ENCODE results near the gene NPBWR2. TPM values are rescaled to one million over a fixed set of nuclear protein-coding genes. Genes with fewer than 3 reads are reported as not detected.
A peak's percentile ranks its signal among the peaks of the same experiment; 100 is the strongest.

Gene NPBWR2
- total RNA-seq, 2 donors from 2014 or later, result not detected

DNA sequence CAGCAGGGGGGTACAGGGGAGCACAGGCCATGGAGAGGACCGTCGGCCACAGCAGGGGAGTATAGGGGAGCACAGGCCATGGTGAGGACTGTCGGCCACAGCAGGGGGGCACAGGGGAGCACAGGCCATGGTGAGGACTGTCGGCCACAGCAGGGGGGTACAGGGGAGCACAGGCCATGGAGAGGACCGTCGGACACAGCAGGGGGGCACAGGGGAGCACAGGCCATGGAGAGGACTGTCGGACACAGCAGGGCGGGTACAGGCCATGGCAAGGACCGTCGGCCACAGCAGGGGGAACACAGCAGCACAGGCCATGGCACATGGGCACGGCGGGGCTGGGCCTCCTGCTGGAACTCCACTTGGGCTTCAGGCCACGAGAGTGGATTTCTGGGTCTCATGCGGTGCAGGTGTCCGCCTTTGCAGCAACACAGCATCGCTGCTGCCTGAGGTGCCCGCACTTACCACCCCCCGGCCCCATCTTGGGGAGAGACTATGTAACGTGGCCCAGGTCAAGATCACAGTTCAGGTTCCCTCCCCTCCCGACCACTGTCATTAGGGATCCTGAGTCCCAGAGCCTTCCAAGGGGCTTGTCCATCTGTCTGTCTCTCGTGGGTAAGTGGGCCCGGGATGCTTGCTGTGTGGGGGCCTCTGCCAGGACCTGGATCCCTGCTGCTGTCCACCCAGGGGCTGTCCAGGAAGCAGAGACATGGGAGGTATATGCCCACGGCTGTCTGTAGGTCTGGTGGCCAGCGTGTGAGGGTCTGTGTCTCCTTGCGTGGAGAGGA, 2.5 kb downstream of the NPBWR2 start:
- Mint-ChIP-seq H3K27ac (no peak overlapping the region), H3K9me3 (no peaks in the 10 kb centered on the region), H3K36me3 (ENCODE audit: low read depth) (no peaks in the 10 kb centered on the region), H3K4me3 (no peak overlapping the region), H3K4me1 (no peaks in the 10 kb centered on the region), H3K27me3 (peaks cover 6% of the 10 kb centered on the region)
- no peak for ATAC-seq (replicated peaks)

DNA sequence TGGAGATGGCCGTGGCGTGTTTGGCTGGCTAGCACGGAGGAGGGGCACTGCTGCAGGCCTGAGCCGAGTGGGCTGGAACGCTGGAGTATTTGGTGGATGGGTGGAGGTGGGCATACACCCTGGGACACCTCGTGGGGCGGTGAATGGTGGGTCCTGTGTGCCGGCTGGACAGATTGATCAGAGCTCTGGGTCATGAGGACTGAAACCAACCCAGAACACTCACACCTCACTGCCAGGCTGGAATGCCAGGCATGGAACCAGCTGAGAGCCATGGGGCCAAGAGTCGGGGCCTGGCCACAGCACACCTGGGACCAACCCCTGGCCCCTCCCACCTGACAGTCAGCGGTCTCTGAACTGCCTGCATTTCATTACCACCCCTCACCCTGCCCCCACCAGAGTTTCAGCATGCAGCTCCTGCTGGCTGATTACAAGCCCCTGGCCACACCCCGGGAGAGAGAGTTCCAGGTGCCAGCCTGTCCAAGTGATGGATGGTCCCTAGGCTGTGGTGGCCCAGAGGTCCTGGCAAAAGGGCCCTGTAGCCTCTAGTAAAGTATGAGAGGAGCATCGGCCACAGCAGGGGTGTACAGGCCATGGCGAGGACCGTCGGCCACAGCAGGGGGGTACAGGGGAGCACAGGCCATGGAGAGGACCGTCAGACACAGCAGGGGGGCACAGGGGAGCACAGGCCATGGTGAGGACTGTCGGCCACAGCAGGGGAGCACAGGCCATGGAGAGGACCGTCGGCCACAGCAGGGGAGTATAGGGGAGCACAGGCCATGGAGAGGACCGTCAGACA, 3.3 kb downstream of the NPBWR2 start:
- no peaks in the 10 kb centered on the region for H3K9me3 Mint-ChIP-seq
- ATAC-seq (replicated peaks), result no peak
- H3K27ac Mint-ChIP-seq, result no peak overlapping the region
- peaks cover 6% of the 10 kb centered on the region for H3K27me3 Mint-ChIP-seq
- H3K4me3 Mint-ChIP-seq, result no peak overlapping the region
- no peaks in the 10 kb centered on the region for H3K36me3 Mint-ChIP-seq (ENCODE audit: low read depth)
- H3K4me1 Mint-ChIP-seq, result no peaks in the 10 kb centered on the region

DNA sequence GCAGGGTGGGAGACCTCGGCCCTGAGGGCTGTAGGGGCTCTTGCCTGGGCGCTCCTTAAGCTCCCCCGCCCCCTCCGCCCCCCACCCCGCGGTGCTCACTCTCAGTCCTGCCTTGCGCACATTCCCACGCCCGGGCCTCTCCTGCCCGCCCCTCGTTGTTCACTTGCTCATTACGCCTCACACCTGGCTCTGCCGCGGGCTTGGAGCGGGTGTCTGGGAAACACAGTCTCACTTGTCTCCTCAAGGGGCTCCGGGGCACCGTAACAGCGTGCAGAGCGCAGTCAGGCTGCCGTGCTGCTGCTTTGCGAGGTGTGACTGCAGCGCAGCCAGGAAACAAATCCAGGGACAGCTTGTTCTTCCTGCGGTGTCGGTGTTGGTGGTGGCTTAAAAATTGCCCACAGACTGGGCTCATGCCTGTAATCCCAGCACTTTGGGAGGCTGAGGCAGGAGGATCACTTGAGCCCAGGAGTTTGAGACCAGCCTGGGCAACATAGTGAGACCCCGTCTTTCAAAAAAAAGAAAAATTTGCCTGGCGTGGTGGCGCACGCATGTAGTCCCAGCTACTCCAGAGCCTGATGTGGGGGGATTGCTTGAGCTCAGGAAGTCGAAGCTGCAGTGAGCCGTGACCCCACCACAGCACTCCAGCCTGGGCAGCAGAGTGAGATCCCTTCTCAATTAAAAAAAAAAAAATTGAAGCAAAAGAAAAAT, 4.6 kb downstream of the NPBWR2 start:
- H3K36me3 Mint-ChIP-seq (ENCODE audit: low read depth), result no peaks in the 10 kb centered on the region
- H3K27ac Mint-ChIP-seq, result no peak overlapping the region
- H3K4me1 Mint-ChIP-seq, result no peaks in the 10 kb centered on the region
- H3K27me3 Mint-ChIP-seq, result peaks cover 6% of the 10 kb centered on the region
- ATAC-seq (replicated peaks), result no peak
- H3K4me3 Mint-ChIP-seq, result peak overlapping the region; percentile 32
- no peaks in the 10 kb centered on the region for H3K9me3 Mint-ChIP-seq

DNA sequence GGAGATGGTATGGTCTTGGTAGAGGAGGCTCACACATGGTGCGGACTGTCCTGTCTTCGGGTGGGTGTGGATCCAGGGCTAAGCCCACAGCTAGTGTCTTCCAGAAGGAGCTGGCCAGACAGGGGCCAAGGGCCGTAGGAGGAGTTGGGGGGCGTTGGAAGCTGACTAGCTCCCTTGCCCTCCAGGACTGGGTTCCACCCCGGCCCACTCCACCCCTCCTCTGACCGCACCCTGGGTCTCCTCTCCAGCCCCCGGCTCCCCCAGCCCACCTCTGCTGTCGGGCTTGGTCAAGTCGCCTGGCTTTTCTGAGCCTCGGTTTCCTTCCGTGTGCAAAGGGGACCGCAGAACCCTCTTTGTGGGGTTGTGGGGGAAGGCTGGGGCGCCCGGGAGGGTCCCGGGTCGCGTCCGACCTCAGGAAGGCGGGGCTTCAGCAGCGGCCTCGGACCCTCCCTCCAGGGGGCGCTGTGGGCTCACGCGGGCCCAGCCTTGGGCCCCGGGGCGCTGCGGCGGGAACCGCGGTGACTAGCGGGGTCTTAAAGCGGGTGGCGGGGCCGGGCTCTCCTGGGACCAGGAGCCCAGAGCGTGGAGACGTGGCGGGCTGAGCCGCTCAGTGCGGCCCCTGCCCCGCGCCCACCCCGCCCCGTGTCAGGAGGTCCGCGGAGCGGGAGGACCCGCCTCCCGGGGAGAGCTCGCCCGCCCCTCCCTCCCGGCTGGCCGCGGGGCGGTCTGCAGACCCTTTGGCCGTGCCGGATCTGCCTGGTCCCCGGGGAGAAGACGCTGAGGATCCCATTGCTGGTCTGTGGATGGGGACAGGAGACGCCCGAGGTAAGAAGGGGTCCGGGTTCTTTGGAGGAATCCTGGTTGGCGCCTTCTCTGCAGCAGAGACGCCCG, 5.4 kb downstream of the NPBWR2 start:
- Mint-ChIP-seq H3K27ac (no peak overlapping the region), H3K36me3 (ENCODE audit: low read depth) (no peaks in the 10 kb centered on the region), H3K27me3 (peaks cover 6% of the 10 kb centered on the region), H3K4me3 (peak overlapping the region; percentile 54), H3K4me1 (peaks cover 1% of the 10 kb centered on the region), H3K9me3 (no peaks in the 10 kb centered on the region)
- ATAC-seq (replicated peaks), result peak; percentile 86

DNA sequence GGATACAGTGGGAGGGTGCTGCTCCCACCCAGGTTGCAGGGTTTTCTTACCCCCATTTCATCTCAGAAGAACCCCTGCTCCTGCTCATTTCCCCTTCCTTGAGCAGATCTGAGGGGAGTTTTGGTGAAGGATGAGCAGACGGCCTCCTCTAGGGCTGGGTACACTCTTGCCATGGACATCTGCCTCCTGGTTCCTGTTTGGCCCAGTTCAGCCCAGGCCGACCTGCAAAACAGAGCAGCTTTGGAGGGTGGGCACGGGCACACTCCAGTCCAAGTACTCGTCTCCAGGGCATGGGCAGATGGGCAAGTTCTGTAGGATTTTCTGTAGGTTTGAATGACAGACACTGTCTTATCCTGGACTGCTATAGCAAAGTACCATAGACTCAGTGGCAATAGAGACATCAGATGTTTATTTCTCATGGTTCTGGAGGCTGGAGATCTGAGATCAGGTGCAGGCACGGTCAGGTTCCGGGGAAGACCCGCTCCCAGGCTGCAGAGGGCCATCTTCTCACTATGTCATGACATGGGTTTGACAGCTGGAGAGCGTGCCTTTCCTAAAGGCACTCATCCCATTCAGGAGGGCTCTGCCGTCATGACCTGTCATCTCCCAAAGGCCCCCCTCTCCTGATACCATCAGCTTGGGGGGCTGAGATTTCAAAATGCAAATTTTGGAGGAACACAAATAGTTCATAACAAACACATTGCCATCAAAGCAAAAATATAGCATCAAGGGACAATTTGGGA, 6.2 kb downstream of the NPBWR2 start:
- Mint-ChIP-seq H3K4me3 (peak overlapping the region; percentile 54), H3K27ac (no peak overlapping the region), H3K9me3 (peaks cover 3% of the 10 kb centered on the region), H3K27me3 (peaks cover 6% of the 10 kb centered on the region), H3K36me3 (ENCODE audit: low read depth) (no peaks in the 10 kb centered on the region), H3K4me1 (peaks cover 7% of the 10 kb centered on the region)
- no peak for ATAC-seq (replicated peaks)

DNA sequence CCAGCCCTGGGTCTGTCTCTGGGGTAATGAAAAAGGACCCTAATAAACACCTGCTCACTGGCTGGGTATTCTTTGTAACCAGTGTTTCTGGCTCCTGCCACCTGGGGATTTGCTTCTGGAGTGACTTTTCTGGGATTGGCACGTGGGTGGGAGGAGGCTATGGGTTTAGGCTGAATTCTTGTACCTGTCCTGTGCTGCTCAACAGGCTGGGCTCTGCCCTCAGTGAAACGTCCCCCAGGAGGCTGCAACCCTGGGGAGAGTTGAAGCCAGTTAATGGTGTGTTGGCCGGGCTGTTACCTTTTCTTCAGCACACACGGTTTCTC, 6.8 kb downstream of the NPBWR2 start:
- H3K36me3 Mint-ChIP-seq (ENCODE audit: low read depth), result no peaks in the 10 kb centered on the region
- peaks cover 6% of the 10 kb centered on the region for H3K27me3 Mint-ChIP-seq
- no peak overlapping the region for H3K27ac Mint-ChIP-seq
- H3K4me3 Mint-ChIP-seq, result no peak overlapping the region
- H3K4me1 Mint-ChIP-seq, result peaks cover 7% of the 10 kb centered on the region
- peaks cover 3% of the 10 kb centered on the region for H3K9me3 Mint-ChIP-seq
- ATAC-seq (replicated peaks), result no peak

DNA sequence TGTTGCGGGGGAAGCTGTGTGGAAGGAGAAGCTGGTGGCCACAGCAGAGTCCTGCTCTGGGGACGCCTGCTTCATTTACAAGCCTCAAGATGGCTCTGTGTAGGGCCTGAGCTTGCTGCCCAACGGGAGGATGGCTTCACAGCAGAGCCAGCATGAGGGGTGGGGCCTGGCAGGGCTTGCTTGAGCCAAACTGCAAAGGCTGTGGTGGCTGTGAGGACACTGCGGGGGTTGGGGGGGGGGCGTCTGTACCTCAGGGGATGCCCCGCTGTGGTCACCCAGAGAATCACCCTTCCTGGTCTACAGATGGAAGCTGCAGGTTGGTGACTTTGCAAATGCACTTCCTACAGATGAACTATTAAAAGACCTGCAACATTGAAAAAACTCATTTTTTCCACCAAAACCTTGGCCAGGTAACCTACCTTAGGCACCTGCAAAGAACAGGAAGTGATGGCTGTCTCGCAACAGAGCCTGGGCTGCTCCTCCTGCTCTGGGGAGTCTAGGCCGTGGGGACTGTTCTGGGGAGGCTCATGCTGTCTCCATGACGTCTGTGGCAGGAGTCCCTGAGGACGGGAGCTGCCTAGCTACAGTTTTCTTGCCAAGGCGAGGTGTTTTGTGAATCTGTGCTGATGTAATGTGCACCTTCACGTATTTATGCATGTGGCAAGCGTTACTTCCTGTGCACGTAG, 7.3 kb downstream of the NPBWR2 start:
- Mint-ChIP-seq H3K4me1 (peaks cover 7% of the 10 kb centered on the region), H3K36me3 (ENCODE audit: low read depth) (no peaks in the 10 kb centered on the region), H3K27ac (no peak overlapping the region), H3K9me3 (peaks cover 3% of the 10 kb centered on the region), H3K4me3 (no peak overlapping the region), H3K27me3 (peaks cover 6% of the 10 kb centered on the region)
- ATAC-seq (replicated peaks), result no peak

DNA sequence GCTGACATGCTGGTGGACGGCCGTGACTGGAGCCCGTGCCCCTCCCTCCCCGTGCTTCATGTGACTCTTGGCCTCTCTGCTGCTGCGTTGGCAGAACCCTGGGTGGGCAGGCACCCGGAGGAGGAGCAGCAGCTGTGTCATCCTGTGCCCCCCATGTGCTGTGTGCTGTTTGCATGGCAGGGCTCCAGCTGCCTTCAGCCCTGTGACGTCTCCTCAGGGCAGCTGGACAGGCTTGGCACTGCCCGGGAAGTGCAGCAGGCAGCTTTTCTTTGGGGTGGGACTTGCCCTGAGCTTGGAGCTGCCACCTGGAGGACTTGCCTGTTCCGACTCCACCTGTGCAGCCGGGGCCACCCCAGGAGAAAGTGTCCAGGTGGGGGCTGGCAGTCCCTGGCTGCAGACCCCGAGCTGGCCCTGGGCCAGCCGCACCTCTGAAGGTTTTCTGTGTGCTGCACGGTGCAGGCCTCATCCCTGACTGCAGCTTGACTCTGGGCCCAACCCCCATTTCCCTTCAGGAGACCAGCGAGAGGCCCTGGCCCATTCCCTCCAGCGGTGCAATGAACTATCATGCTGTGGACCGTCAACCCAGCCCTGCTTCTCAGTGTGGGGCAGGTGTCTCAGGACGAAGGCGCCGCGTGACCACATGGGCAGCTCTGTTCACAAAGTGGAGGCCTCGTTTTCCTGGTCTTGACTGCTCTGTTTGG, 8.1 kb downstream of the NPBWR2 start:
- Mint-ChIP-seq H3K9me3 (peaks cover 3% of the 10 kb centered on the region), H3K4me3 (no peak overlapping the region), H3K27me3 (peaks cover 6% of the 10 kb centered on the region), H3K36me3 (ENCODE audit: low read depth) (no peaks in the 10 kb centered on the region), H3K4me1 (peaks cover 7% of the 10 kb centered on the region), H3K27ac (no peak overlapping the region)
- ATAC-seq (replicated peaks), result no peak

DNA sequence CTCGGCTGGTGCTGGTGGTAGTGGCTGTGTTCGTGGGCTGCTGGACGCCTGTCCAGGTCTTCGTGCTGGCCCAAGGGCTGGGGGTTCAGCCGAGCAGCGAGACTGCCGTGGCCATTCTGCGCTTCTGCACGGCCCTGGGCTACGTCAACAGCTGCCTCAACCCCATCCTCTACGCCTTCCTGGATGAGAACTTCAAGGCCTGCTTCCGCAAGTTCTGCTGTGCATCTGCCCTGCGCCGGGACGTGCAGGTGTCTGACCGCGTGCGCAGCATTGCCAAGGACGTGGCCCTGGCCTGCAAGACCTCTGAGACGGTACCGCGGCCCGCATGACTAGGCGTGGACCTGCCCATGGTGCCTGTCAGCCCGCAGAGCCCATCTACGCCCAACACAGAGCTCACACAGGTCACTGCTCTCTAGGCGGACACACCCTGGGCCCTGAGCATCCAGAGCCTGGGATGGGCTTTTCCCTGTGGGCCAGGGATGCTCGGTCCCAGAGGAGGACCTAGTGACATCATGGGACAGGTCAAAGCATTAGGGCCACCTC, 8.8 kb downstream of the NPBWR2 start:
- H3K4me1 Mint-ChIP-seq, result peaks cover 7% of the 10 kb centered on the region
- no peaks in the 10 kb centered on the region for H3K36me3 Mint-ChIP-seq (ENCODE audit: low read depth)
- no peak overlapping the region for H3K4me3 Mint-ChIP-seq
- peaks cover 6% of the 10 kb centered on the region for H3K27me3 Mint-ChIP-seq
- no peak overlapping the region for H3K27ac Mint-ChIP-seq
- peaks cover 3% of the 10 kb centered on the region for H3K9me3 Mint-ChIP-seq
- no peak for ATAC-seq (replicated peaks)

DNA sequence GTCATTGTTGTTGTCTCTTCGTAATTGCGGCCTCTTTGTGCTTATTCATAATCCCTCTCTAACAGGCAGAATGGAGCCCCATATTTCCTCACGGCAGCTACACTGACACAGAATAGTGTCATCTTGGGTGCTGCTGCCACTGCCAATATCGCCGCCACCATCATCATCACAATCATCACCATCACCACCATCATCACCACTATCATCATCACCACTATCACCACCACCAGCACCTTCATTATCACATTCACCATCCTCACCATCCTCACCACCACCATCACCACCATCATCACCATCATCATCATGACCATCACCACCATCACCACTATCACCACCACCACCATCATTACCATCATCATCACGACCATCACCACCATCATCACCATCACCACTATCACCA, 10.8 kb downstream of the NPBWR2 start:
- peaks cover 3% of the 10 kb centered on the region for H3K27me3 Mint-ChIP-seq
- peaks cover 7% of the 10 kb centered on the region for H3K4me1 Mint-ChIP-seq
- H3K4me3 Mint-ChIP-seq, result no peak overlapping the region
- H3K27ac Mint-ChIP-seq, result no peak overlapping the region
- H3K36me3 Mint-ChIP-seq (ENCODE audit: low read depth), result no peaks in the 10 kb centered on the region
- no peak for ATAC-seq (replicated peaks)
- peaks cover 3% of the 10 kb centered on the region for H3K9me3 Mint-ChIP-seq

DNA sequence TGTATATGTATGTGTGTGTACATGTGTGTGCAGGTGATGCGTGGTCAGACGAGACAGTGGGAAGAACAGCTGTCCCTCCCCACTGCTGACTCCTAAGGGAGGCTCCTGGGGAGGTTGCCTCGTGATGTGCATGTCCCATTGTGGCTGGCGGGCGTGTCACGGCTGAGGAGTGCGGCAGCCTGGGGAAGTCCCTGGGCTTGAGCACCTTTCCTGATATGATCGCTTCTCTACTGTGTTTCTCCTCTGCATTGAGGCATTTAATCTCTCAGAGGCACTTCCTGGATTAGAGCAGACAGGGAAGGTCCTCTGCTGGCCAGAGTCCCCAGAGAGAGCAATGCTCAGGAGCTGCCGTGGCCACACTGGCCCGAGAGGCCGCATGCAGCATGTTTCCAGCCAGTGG, 11.4 kb downstream of the NPBWR2 start:
- no peaks in the 10 kb centered on the region for H3K36me3 Mint-ChIP-seq (ENCODE audit: low read depth)
- H3K4me1 Mint-ChIP-seq, result peaks cover 7% of the 10 kb centered on the region
- H3K27ac Mint-ChIP-seq, result no peak overlapping the region
- no peak overlapping the region for H3K4me3 Mint-ChIP-seq
- H3K9me3 Mint-ChIP-seq, result peaks cover 3% of the 10 kb centered on the region
- ATAC-seq (replicated peaks), result peak; percentile 77
- H3K27me3 Mint-ChIP-seq, result no peaks in the 10 kb centered on the region

DNA sequence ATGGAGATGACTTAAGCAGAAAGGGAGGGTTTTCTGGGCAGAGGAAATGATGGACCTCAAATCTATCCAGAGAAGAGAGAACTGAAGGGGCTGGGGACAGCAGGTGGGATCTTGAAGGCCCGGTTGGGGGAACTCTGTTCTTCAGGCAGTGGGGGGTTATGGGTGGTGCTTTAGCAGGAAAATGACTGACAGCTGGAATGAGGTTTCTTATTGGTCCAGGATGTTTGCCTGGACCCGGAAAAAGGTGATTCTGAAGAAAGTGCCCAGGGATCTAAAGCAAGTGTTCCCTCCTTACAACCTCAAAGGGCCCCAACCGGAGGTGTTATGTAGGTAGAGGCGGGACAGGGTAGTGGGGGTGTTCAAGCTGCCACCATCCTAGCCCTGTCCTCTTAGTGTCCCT, 11.9 kb downstream of the NPBWR2 start:
- H3K27me3 Mint-ChIP-seq, result no peaks in the 10 kb centered on the region
- peaks cover 7% of the 10 kb centered on the region for H3K4me1 Mint-ChIP-seq
- peaks cover 3% of the 10 kb centered on the region for H3K9me3 Mint-ChIP-seq
- no peak overlapping the region for H3K4me3 Mint-ChIP-seq
- no peak overlapping the region for H3K27ac Mint-ChIP-seq
- no peaks in the 10 kb centered on the region for H3K36me3 Mint-ChIP-seq (ENCODE audit: low read depth)
- ATAC-seq (replicated peaks), result no peak

Measured in activated T-helper 17 cell treated with anti-CD3 and anti-CD28 coated beads, Interleukin-2, amount 50 U/mL, for 72 hours (primary cell).